HG02973 (cell line): ENCODE measurements around the gene TPMT.
"Not testable (repeated sequence)": the region's sequence is repeated elsewhere in the genome, so short reads cannot be mapped to it uniquely, and the experiment has no call there.

ENCODE experiments used
- ATAC-seq: cut with Tn5 transposase; IDR thresholded peaks from one replicate; pipeline ENCODE4 v1.9.1; 2021; ENCODE audit warnings: moderate library complexity; ENCODE audit not compliant: unreplicated experiment

TPMT gene

GRCh38 chr6:18155864-18156421 lies 1.1 kb upstream of the TPMT start:
- peak; percentile 31 for ATAC-seq

GRCh38 chr6:18155150-18155863 lies 430 bp upstream of the TPMT start, which contains the start of gene KDM1B:
Gene KDM1B (plus strand): TSS chr6:18155422. CDS start chr6:18159896, 4,474 bp downstream.
- peak; percentile 85 for ATAC-seq

- ATAC-seq = no peak
These were observed 1.6 kb downstream of the TPMT start for GRCh38 chr6:18153311-18153703.

GRCh38 chr6:18151801-18152200 lies 3.1 kb downstream of the TPMT start:
- no peak for ATAC-seq

- ATAC-seq = not testable (repeated sequence)
These were observed 3.5 kb downstream of the TPMT start for GRCh38 chr6:18151391-18151790.

- no peak for ATAC-seq
These were observed 6.4 kb downstream of the TPMT start for GRCh38 chr6:18148304-18149025.

- no peak for ATAC-seq
These were observed 7.3 kb downstream of the TPMT start for GRCh38 chr6:18147616-18148015.

GRCh38 chr6:18147160-18147559 lies 7.7 kb downstream of the TPMT start:
- ATAC-seq = no peak

GRCh38 chr6:18142591-18142861 lies 12.4 kb downstream of the TPMT start:
- ATAC-seq = no peak

- ATAC-seq = no peak
These were observed 12.9 kb downstream of the TPMT start for GRCh38 chr6:18141805-18142590.

- ATAC-seq = no peak
These were observed 14.8 kb downstream of the TPMT start for GRCh38 chr6:18139935-18140621.

GRCh38 chr6:18138906-18139305 lies 16.0 kb downstream of the TPMT start:
- ATAC-seq = no peak

GRCh38 chr6:18136260-18136659 lies 18.6 kb downstream of the TPMT start:
- ATAC-seq = no peak

- ATAC-seq = no peak
These were observed 19.7 kb downstream of the TPMT start for GRCh38 chr6:18135171-18135570.

- ATAC-seq = no peak
These were observed 22.5 kb downstream of the TPMT start for GRCh38 chr6:18132346-18132745.

- no peak for ATAC-seq
These were observed 28.8 kb downstream of the TPMT start for GRCh38 chr6:18126121-18126520.

GRCh38 chr6:18122128-18123093 lies 32.5 kb downstream of the TPMT start, which contains the start of gene NHLRC1:
Gene NHLRC1 (minus strand): TSS chr6:18122677. CDS start chr6:18122606, 71 bp downstream.
- peak; percentile 100 for ATAC-seq

- no peak for ATAC-seq
These were observed 33.2 kb downstream of the TPMT start for GRCh38 chr6:18121580-18122127.

GRCh38 chr6:18119236-18119635 lies 35.6 kb downstream of the TPMT start:
- ATAC-seq = no peak
